Mesangial cell (primary cell): ENCODE results near the gene KLHL24. TPM values are rescaled to one million over a fixed set of nuclear protein-coding genes. Genes with fewer than 3 reads are reported as not detected.

Experiments used
- total RNA-seq: library from RNA; depleted of rRNA; stranded (reverse); fragments of >200 nt; gene quantifications from 2 replicates; pipeline ENCODE4 v1.2.3, GENCODE V29; 2015

The KLHL24 gene
- total RNA-seq = 11.9 and 102 TPM in 2 replicates

DNA sequence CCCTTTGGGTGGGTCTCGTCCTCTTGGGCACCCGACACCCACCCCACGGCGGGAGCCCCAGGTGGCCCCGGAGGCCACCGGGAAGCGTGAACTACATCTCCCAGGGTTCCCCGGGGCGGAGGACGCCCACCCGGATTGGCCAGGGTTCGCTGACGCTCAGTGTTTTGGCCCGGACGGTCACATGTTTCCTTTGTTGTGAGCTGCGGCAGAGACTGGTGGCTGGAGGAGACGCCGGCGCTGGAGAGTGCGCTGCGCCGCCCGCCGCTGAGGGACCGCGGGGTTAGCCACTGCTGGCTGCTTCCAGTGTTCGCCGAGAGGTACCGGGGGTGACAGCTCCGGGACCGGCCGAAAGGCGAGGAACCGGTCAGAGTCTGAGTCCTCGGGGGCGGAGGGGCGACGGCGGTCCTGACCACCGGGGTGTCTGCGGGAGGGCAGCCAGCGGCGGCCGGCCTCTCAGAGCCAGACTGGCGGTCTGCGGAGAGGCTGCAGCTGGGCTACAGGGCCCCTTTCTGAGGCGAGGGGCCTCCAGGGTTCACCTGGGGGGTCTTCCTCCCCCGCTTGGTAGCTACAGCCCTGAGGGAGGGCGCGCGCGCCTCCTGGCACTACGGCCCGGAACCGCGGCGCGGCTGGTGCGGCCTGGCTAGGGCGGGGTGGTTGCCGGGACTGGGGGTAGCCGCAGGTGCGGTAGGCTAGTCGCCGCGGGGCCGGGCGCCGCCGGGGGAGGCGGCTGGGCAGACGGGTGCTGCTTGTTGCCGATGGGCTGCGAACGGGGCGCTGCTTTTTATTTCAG, at the start of gene KLHL24:
Gene KLHL24 (plus strand): TSS at position 193 of the 790 bp plus-strand sequence. CDS start 14,734 bp downstream, outside the sequence.

DNA sequence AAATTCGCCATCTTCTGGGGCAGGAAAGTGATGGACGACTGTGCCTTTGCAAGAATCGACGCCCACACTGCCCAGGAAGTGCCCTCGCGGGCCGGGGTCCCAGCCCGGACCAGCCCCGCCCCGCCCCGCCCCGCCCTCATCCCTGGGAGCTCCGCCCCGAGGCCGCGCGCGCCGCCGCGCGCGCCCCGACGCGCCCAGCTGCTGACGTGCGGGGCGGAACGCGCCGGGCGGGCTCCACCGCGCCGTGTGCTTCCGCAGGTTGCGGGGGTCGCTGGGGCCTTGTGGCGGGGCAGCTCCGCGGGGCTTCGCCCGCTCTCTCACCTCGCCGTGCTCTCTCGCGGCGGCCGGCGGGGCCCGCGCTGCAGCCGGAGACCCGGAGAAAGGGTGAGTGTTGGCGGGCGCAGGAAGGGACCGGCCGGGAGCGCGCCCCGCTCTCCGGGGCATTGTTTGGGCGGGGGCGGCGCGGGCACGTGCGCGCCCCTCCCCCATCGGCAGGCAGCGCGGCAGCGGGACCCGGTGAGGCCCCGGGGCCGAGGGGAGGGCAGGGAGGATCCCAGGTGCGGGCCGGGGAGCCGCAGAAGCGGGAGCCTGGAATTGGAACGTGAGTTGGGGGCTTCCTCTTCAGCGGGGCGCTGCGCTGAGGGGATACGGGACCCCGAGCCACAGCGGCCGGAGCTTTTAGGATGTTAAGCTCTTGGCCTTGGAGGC, 62.3 kb downstream of the KLHL24 start, which contains the start of gene YEATS2:
Gene YEATS2 (plus strand): TSS at position 188 of the 708 bp plus-strand sequence. CDS start 17,366 bp downstream, outside the sequence.

Other genes with a start within 250 kb of the KLHL24 start
- gene MCF2L2, start 207.0 kb upstream of the KLHL24 start, total RNA-seq = 0.49 and 0.76 TPM in 2 replicates
- not detected in 2 replicates for gene KLHL6, start 79.9 kb upstream of the KLHL24 start, total RNA-seq
- gene YEATS2, start 62.2 kb downstream of the KLHL24 start, total RNA-seq = 21.3 and 25.7 TPM in 2 replicates
- 2.0 and 2.7 TPM in 2 replicates for gene MAP6D1, start 190.0 kb downstream of the KLHL24 start, total RNA-seq
- 26.4 and 29.5 TPM in 2 replicates for gene PARL, start 249.3 kb downstream of the KLHL24 start, total RNA-seq